GM19193 (cell line): ENCODE measurements around the gene ETDC.

Experiments
- POLR2A ChIP-seq: IDR thresholded peaks from 4 replicates; pipeline ENCODE4 v1.6.1; 2011; ENCODE audit not compliant: insufficient read depth, insufficient read length; ENCODE audit errors: extremely low read depth

The ETDC gene

GRCh38 chrX:135309430-135309923, at the start of gene ETDC:
Gene ETDC (plus strand): TSS chrX:135309480. CDS start chrX:135309480, 0 bp downstream.
- TF ChIP-seq POLR2A = no peak

GRCh38 chrX:135264206-135264605, 45.1 kb upstream of the ETDC start:
- TF ChIP-seq POLR2A = no peak

GRCh38 chrX:135273162-135273561, 36.1 kb upstream of the ETDC start:
- TF ChIP-seq POLR2A = no peak

GRCh38 chrX:135275973-135276372, 33.3 kb upstream of the ETDC start:
- no peak for TF ChIP-seq POLR2A

- TF ChIP-seq POLR2A = no peak
Measured at GRCh38 chrX:135287266-135287823, 21.9 kb upstream of the ETDC start.

- TF ChIP-seq POLR2A = no peak
Measured at GRCh38 chrX:135295238-135295943, 13.9 kb upstream of the ETDC start.

- no peak for TF ChIP-seq POLR2A
Measured at GRCh38 chrX:135295944-135296305, 13.4 kb upstream of the ETDC start.

- TF ChIP-seq POLR2A = no peak
Measured at GRCh38 chrX:135302269-135302873, 6.9 kb upstream of the ETDC start.

- no peak for TF ChIP-seq POLR2A
Measured at GRCh38 chrX:135304741-135305140, 4.5 kb upstream of the ETDC start.

- no peak for TF ChIP-seq POLR2A
Measured at GRCh38 chrX:135307171-135307570, 2.1 kb upstream of the ETDC start.

- no peak for TF ChIP-seq POLR2A
Measured at GRCh38 chrX:135308345-135308855, 880 bp upstream of the ETDC start.

GRCh38 chrX:135315864-135316263, 6.6 kb downstream of the ETDC start:
- TF ChIP-seq POLR2A = no peak

GRCh38 chrX:135324463-135324862, 15.2 kb downstream of the ETDC start:
- TF ChIP-seq POLR2A = no peak

GRCh38 chrX:135327299-135327698, 18.0 kb downstream of the ETDC start:
- TF ChIP-seq POLR2A = no peak

GRCh38 chrX:135328421-135329005, 19.2 kb downstream of the ETDC start:
- TF ChIP-seq POLR2A = no peak
